WTC11 (cell line): ENCODE results near the gene EMC10. TPM values are rescaled to one million over a fixed set of nuclear protein-coding genes. Genes with fewer than 3 reads are reported as not detected.

Experiments
- ATAC-seq: fragments of 200-7000 bp; cut with Tn5 transposase; 2 replicates; pipeline ENCODE4 v1.10.0; 2021; ENCODE audit warnings: mild to moderate bottlenecking, moderate library complexity
- CTCF ChIA-PET: fragments of 300-600 bp; sonication (Branson Sonifier 250); formaldehyde crosslinking; loops from one replicate; lab custom pipeline; 2021; ENCODE audit warnings: antibody characterized with exemption; lab: Charles Lee
- POLR2A ChIA-PET: fragments of 350-600 bp; sonication (Branson Sonifier 250); formaldehyde crosslinking; loops from one replicate; lab custom pipeline; 2021; ENCODE audit warnings: antibody characterized with exemption; lab: Charles Lee
- DNase-seq: peaks from one replicate; pipeline ENCODE4 v3.0.0; 2021; ENCODE audit warnings: low spot score
- H3K27ac Mint-ChIP-seq: 2 replicates; pipeline ENCODE4 v1.8.0; 2021; ENCODE audit warnings: mixed read lengths
- H3K27me3 Mint-ChIP-seq: 2 replicates; pipeline ENCODE4 v1.8.0; 2021; ENCODE audit warnings: low read depth, mild to moderate bottlenecking, moderate library complexity, mixed read lengths
- H3K36me3 Mint-ChIP-seq: 2 replicates; pipeline ENCODE4 v1.8.0; 2021; ENCODE audit warnings: mixed read lengths
- H3K4me1 Mint-ChIP-seq: 2 replicates; pipeline ENCODE4 v1.8.0; 2022; ENCODE audit warnings: mixed read lengths
- H3K4me3 Mint-ChIP-seq: 2 replicates; pipeline ENCODE4 v1.8.0; 2021; ENCODE audit warnings: mild to moderate bottlenecking, moderate library complexity, mixed read lengths
- H3K9me3 Mint-ChIP-seq: 2 replicates; pipeline ENCODE4 v1.8.0; 2021; ENCODE audit warnings: mixed read lengths
- ATF1 ChIP-seq: sonication (generic); formaldehyde crosslinking; IDR thresholded peaks from 2 replicates; pipeline ENCODE4 v1.8.1; 2023; ENCODE audit warnings: mild to moderate bottlenecking, moderate library complexity, missing genetic modification reagents
- ATF2 ChIP-seq: sonication (generic); formaldehyde crosslinking; IDR thresholded peaks from 2 replicates; pipeline ENCODE4 v1.8.1; 2022; ENCODE audit warnings: low read depth, missing genetic modification reagents, borderline replicate concordance
- E2F1 ChIP-seq: sonication (generic); formaldehyde crosslinking; IDR thresholded peaks from 2 replicates; pipeline ENCODE4 v1.8.0; 2022; ENCODE audit warnings: mild to moderate bottlenecking, missing genetic modification reagents
- FOXJ3 ChIP-seq: sonication (generic); formaldehyde crosslinking; IDR thresholded peaks from 2 replicates; pipeline ENCODE4 v1.9.0; 2021; ENCODE audit warnings: missing genetic modification reagents, mild to moderate bottlenecking, borderline replicate concordance
- IRF1 ChIP-seq: sonication (generic); formaldehyde crosslinking; IDR thresholded peaks from 2 replicates; pipeline ENCODE4 v1.8.0; 2023; ENCODE audit warnings: missing genetic modification reagents
- JAZF1 ChIP-seq: fragments of 250-450 bp; sonication (Bioruptor Pico); IDR thresholded peaks from 2 replicates; pipeline ENCODE4 v1.9.0; 2021; ENCODE audit warnings: moderate library complexity, mild to moderate bottlenecking, inconsistent platforms
- MAX ChIP-seq: sonication (generic); formaldehyde crosslinking; IDR thresholded peaks from 2 replicates; pipeline ENCODE4 v1.8.0; 2022; ENCODE audit warnings: mild to moderate bottlenecking, missing genetic modification reagents
- OVOL2 ChIP-seq: fragments of 250-450 bp; sonication (Bioruptor Pico); IDR thresholded peaks from 2 replicates; pipeline ENCODE4 v1.9.0; 2021; ENCODE audit warnings: mild to moderate bottlenecking, borderline replicate concordance
- PREB ChIP-seq: sonication (generic); formaldehyde crosslinking; IDR thresholded peaks from 2 replicates; pipeline ENCODE4 v1.8.1; 2022; ENCODE audit warnings: mild to moderate bottlenecking, missing genetic modification reagents, moderate library complexity, borderline replicate concordance
- TEAD1 ChIP-seq: sonication (generic); formaldehyde crosslinking; IDR thresholded peaks from 2 replicates; pipeline ENCODE4 v1.8.0; 2022; ENCODE audit warnings: mild to moderate bottlenecking, missing genetic modification reagents
- TEAD4 ChIP-seq: sonication (generic); formaldehyde crosslinking; IDR thresholded peaks from 2 replicates; pipeline ENCODE4 v1.8.0; 2022; ENCODE audit warnings: mild to moderate bottlenecking, missing genetic modification reagents
- USF2 ChIP-seq: sonication (generic); formaldehyde crosslinking; IDR thresholded peaks from 2 replicates; pipeline ENCODE4 v1.8.1; 2023; ENCODE audit warnings: mild to moderate bottlenecking, missing genetic modification reagents, moderate library complexity
- ZNF121 ChIP-seq: sonication (generic); formaldehyde crosslinking; IDR thresholded peaks from 2 replicates; pipeline ENCODE4 v1.8.0; 2023; ENCODE audit warnings: missing genetic modification reagents
- ZNF138 ChIP-seq: sonication (generic); formaldehyde crosslinking; conservative IDR thresholded peaks from 2 replicates; pipeline ENCODE4 v1.8.1; 2022; ENCODE audit warnings: mild to moderate bottlenecking, moderate library complexity, missing genetic modification reagents
- ZNF232 ChIP-seq: sonication (generic); formaldehyde crosslinking; IDR thresholded peaks from 2 replicates; pipeline ENCODE4 v1.8.0; 2022; ENCODE audit warnings: mild to moderate bottlenecking, missing genetic modification reagents
- total RNA-seq: library from RNA; stranded (reverse); gene quantifications from 3 replicates; pipeline ENCODE4 v1.2.3, GENCODE V29; 2021
- TF ChIP-seq, protein P1 (sequence below): sonication (generic); formaldehyde crosslinking; IDR thresholded peaks from 2 replicates; pipeline ENCODE4 v1.8.0; 2022; ENCODE audit warnings: missing genetic modification reagents
- TF ChIP-seq, protein P2 (sequence below): sonication (generic); formaldehyde crosslinking; IDR thresholded peaks from 2 replicates; pipeline ENCODE4 v1.8.1; 2022; ENCODE audit warnings: low read depth, mild to moderate bottlenecking, moderate library complexity, missing genetic modification reagents, borderline replicate concordance
- TF ChIP-seq, protein P3 (sequence below): fragments of 200-600 bp; IDR thresholded peaks from 2 replicates; pipeline ENCODE4 v1.8.0; 2022; ENCODE audit warnings: antibody characterized with exemption

Gene EMC10
- total RNA-seq, 1 experiment from 2014 or later: 114 TPM

GRCh38 chr19:50482916-50483315 is 6.6 kb downstream of the EMC10 start:
- TF ChIP-seq ZNF138 (CRISPR knock-in tag): no peak
- TF ChIP-seq E2F1 (CRISPR knock-in tag): no peak
- no peak for TF ChIP-seq ZNF121
- TF ChIP-seq, protein P1, sequence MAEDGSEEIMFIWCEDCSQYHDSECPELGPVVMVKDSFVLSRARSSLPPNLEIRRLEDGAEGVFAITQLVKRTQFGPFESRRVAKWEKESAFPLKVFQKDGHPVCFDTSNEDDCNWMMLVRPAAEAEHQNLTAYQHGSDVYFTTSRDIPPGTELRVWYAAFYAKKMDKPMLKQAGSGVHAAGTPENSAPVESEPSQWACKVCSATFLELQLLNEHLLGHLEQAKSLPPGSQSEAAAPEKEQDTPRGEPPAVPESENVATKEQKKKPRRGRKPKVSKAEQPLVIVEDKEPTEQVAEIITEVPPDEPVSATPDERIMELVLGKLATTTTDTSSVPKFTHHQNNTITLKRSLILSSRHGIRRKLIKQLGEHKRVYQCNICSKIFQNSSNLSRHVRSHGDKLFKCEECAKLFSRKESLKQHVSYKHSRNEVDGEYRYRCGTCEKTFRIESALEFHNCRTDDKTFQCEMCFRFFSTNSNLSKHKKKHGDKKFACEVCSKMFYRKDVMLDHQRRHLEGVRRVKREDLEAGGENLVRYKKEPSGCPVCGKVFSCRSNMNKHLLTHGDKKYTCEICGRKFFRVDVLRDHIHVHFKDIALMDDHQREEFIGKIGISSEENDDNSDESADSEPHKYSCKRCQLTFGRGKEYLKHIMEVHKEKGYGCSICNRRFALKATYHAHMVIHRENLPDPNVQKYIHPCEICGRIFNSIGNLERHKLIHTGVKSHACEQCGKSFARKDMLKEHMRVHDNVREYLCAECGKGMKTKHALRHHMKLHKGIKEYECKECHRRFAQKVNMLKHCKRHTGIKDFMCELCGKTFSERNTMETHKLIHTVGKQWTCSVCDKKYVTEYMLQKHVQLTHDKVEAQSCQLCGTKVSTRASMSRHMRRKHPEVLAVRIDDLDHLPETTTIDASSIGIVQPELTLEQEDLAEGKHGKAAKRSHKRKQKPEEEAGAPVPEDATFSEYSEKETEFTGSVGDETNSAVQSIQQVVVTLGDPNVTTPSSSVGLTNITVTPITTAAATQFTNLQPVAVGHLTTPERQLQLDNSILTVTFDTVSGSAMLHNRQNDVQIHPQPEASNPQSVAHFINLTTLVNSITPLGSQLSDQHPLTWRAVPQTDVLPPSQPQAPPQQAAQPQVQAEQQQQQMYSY (CRISPR knock-in tag): no peak
- TF ChIP-seq TEAD4: no peak
- TF ChIP-seq USF2: no peak
- TF ChIP-seq FOXJ3 (CRISPR knock-in tag): no peak
- TF ChIP-seq ZNF232: no peak
- TF ChIP-seq, protein P2, sequence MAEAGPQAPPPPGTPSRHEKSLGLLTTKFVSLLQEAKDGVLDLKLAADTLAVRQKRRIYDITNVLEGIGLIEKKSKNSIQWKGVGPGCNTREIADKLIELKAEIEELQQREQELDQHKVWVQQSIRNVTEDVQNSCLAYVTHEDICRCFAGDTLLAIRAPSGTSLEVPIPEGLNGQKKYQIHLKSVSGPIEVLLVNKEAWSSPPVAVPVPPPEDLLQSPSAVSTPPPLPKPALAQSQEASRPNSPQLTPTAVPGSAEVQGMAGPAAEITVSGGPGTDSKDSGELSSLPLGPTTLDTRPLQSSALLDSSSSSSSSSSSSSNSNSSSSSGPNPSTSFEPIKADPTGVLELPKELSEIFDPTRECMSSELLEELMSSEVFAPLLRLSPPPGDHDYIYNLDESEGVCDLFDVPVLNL (CRISPR knock-in tag): no peak
- ChIA-PET POLR2A (no interaction called here), CTCF (interaction anchor here (0.9 kb wide), 1 partner anchor 55 kb away, joined by 4 read pairs; no protein-coding TSS in a partner anchor)
- peaks cover 31% of the 10 kb centered on the region for H3K27me3 Mint-ChIP-seq
- peaks cover 7% of the 10 kb centered on the region for H3K4me1 Mint-ChIP-seq
- H3K4me3 Mint-ChIP-seq: no peak overlapping the region
- H3K9me3 Mint-ChIP-seq: peaks cover 23% of the 10 kb centered on the region
- DNase-seq (no peak), ATAC-seq (no peak)
- no peak overlapping the region for H3K27ac Mint-ChIP-seq
- H3K36me3 Mint-ChIP-seq: peaks cover 48% of the 10 kb centered on the region

- H3K27ac Mint-ChIP-seq: no peak overlapping the region
- H3K4me3 Mint-ChIP-seq: no peak overlapping the region
- H3K9me3 Mint-ChIP-seq: peaks cover 24% of the 10 kb centered on the region
- ChIA-PET POLR2A (no interaction called here), CTCF (interaction anchor here (1.1 to 1.6 kb wide), 2 partner anchors 15 to 25 kb away, joined by 3 to 4 read pairs; no protein-coding TSS in a partner anchor)
- ATAC-seq (no peak), DNase-seq (no peak)
- H3K4me1 Mint-ChIP-seq: peaks cover 21% of the 10 kb centered on the region
- H3K36me3 Mint-ChIP-seq: peaks cover 37% of the 10 kb centered on the region
- H3K27me3 Mint-ChIP-seq: peaks cover 56% of the 10 kb centered on the region
- TF ChIP-seq, protein P3, sequence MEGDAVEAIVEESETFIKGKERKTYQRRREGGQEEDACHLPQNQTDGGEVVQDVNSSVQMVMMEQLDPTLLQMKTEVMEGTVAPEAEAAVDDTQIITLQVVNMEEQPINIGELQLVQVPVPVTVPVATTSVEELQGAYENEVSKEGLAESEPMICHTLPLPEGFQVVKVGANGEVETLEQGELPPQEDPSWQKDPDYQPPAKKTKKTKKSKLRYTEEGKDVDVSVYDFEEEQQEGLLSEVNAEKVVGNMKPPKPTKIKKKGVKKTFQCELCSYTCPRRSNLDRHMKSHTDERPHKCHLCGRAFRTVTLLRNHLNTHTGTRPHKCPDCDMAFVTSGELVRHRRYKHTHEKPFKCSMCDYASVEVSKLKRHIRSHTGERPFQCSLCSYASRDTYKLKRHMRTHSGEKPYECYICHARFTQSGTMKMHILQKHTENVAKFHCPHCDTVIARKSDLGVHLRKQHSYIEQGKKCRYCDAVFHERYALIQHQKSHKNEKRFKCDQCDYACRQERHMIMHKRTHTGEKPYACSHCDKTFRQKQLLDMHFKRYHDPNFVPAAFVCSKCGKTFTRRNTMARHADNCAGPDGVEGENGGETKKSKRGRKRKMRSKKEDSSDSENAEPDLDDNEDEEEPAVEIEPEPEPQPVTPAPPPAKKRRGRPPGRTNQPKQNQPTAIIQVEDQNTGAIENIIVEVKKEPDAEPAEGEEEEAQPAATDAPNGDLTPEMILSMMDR: no peak
- no peak for TF ChIP-seq OVOL2 (CRISPR knock-in tag)
- TF ChIP-seq MAX: no peak
- no peak for TF ChIP-seq ZNF138 (CRISPR knock-in tag)
- TF ChIP-seq, protein P2 (CRISPR knock-in tag): no peak
- no peak for TF ChIP-seq ATF1 (CRISPR knock-in tag)
- TF ChIP-seq PREB (CRISPR knock-in tag): no peak
- no peak for TF ChIP-seq JAZF1 (CRISPR knock-in tag)
- no peak for TF ChIP-seq IRF1
- TF ChIP-seq USF2: no peak
- no peak for TF ChIP-seq ATF2
- no peak for TF ChIP-seq TEAD1
These were observed 9.1 kb downstream of the EMC10 start for GRCh38 chr19:50485284-50485955.
